ENCODE data around the gene SMAD2.
"Not testable (repeated sequence)": the region's sequence is repeated elsewhere in the genome, so short reads cannot be mapped to it uniquely, and the experiment has no call there.

SMAD2 gene

DNA sequence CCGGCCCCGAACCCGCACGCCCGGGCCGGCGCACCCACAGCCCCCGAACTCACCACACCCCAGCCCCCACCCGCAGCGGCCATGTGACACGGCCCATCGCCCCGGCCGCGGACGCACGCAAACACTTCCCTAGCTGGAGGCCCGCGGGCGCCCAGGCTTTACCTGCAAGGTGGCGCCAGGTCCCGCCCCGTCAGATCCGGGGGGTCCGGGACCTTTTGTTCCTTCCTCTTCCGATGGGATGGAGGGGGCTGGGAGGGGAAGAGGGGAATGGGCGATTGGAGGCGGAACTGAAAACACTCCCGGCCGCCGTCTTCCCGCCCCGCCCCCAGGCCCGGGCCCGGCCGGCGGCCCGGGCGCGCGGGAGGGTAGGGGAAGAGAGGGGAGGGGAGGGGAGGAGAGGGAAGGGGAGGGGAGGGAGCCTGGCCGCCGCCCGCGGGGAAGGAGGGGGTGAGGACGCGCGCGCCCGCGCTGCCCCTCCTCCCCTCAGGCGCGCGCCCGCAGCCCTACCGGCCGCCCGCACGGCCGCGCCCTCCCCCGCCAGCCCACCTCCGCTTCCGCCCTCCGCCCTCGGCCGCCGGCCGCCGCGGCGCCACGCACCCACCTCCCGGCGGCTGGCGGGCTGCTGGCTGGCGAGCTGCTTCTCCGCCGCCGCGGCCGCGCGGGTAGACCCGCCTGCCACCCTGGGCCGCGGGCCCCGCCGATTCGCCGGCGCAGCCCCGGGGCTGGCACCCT, at the start of gene SMAD2:
SMAD2 (minus strand) TSS at position 461 of the 732 bp plus-strand sequence. CDS start 33,903 bp downstream, outside the sequence.
- in situ Hi-C loops (cut with MboI; ENCODE audit: low sequenced_read_pairs) = loop anchor here (10.0 kb wide), 1 partner anchor 84 kb away; no protein-coding TSS in a partner anchor

GRCh38 chr18:47979611-47980200, 49.2 kb upstream of the SMAD2 start:
- in situ Hi-C loops (cut with MboI; ENCODE audit: low sequenced_read_pairs) = no loop called here

DNA sequence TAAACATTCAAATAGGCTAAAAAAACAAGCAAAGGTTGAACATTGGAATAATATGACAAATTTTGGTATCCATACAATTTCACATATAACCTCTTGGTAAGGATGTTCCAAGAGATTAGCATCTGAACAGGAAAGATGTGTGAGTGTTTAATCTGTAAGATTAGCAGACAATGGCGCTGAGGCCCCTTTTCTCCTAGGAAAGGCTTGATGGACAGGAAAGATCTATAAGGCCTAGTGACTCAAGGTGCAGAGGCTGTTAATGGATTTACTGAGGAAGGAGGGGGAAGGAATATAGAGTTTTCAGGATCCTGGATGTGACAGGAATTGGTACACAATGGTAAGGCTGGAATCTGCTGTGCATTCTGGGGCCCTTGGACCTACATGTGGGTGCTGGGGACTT, 48.1 kb upstream of the SMAD2 start:
- in situ Hi-C loops (cut with MboI; ENCODE audit: low sequenced_read_pairs) = no loop called here

- in situ Hi-C loops (cut with MboI; ENCODE audit: low sequenced_read_pairs) = no loop called here
These were observed 47.7 kb upstream of the SMAD2 start for GRCh38 chr18:47978141-47978540.

- in situ Hi-C loops (cut with MboI; ENCODE audit: low sequenced_read_pairs) = no loop called here
These were observed 45.2 kb upstream of the SMAD2 start for GRCh38 chr18:47975701-47976100.

DNA sequence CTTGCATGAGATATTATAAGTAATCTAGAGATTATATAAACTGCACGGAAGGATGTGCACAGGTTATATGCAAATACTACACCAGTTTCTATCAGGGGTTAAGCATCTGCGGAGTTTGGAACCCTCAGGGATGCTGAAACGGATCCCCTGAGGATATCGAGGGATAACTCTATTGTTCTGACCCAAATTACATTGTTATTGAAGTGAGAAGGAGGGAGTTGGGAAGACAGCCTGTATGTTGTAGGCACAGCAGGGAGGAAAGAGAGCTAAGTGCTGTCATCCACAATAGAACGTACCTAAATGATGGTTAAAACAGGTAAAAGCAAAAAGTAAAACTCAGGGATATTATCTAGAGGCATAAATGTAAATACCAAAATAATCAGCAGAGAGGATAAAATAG, 44.6 kb upstream of the SMAD2 start:
- in situ Hi-C loops (cut with MboI; ENCODE audit: low sequenced_read_pairs) = no loop called here

DNA sequence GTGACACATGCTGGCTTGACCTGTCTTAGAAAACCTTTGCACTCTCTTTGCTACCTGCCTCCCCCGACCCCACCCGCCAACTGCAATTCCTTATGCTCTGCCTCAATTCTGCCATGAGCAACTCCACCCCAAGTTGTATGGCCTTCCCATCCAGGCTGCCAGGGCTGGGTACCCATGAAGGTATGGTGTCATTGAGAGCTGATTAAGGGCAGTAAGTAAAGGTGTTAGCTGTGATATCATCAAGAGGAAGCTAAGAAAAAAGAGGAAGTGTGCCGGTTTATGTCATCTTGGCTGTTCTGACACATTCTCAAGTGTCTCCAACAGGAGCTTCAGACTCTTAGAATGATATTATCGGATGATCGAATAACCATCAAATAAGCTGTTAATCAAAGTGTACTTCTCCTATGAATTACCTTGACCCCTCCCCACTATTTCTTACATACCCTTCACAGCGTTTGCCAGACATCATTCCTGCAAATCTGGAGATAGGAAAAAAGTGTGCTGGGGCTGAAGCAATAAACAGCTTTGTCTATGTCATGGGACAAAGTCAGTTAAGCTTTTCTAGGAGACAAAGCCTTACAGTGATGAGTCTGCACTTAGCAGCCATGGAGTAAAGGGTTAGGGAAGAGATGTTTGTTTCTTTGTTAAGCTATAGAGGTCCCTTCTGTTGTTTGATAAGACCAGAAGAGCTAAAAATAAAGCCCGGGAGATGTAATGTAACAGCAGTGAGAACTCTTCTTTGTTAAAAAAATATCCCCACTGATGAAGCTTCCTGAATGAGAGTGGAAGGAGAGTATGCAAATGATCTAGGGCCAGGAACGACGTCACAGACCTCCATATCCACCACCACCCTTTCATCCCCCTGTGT, 40.4 kb upstream of the SMAD2 start:
- in situ Hi-C loops (cut with MboI; ENCODE audit: low sequenced_read_pairs) = no loop called here

DNA sequence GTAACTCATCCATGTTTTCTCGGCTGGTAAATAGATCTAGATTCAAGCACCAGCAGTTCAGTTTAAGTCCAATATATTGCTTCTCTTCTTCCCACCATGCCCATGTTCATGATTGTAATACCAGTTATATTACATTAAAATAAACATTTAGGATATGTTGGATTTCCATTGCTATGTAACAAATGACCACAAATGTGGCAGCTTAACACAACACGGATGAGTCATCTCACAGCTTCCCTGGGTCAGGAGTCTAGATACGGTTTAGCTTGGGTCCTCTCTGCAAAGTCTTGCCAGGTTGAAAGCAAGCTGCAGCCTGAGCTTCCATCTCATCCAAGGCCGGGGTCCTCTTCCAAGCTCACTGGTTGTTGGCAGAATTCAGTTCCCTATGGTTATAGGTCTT, 39.4 kb upstream of the SMAD2 start:
- in situ Hi-C loops (cut with MboI; ENCODE audit: low sequenced_read_pairs) = no loop called here

DNA sequence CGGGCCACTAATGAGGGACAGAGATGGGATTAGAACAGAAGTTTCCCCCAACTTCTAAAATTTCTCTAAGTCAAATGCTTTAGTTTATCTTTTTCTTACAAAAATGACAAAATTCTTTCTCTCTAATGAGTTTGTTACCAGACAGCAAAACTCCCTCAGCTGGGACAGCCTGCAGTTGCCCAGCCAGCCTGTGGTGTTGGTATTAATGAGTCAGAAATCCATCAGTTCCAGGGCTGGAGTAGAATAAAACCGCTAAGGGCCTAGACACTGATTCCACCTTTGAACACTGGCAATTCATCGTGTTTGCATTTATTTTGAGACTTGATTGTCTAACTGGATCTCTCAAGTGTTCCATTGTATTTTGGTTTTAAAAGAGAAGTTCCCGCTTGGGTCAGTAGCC, 38.3 kb upstream of the SMAD2 start:
- in situ Hi-C loops (cut with MboI; ENCODE audit: low sequenced_read_pairs) = no loop called here

- in situ Hi-C loops (cut with MboI; ENCODE audit: low sequenced_read_pairs) = no loop called here
These were observed 37.7 kb upstream of the SMAD2 start for GRCh38 chr18:47968006-47968676.

- in situ Hi-C loops (cut with MboI; ENCODE audit: low sequenced_read_pairs) = no loop called here
These were observed 33.6 kb upstream of the SMAD2 start for GRCh38 chr18:47964053-47964452.

- in situ Hi-C loops (cut with MboI; ENCODE audit: low sequenced_read_pairs) = not testable (repeated sequence)
These were observed 30.5 kb upstream of the SMAD2 start for GRCh38 chr18:47961003-47961402.

GRCh38 chr18:47953471-47953931, 23.0 kb upstream of the SMAD2 start:
- in situ Hi-C loops (cut with MboI; ENCODE audit: low sequenced_read_pairs) = no loop called here

DNA sequence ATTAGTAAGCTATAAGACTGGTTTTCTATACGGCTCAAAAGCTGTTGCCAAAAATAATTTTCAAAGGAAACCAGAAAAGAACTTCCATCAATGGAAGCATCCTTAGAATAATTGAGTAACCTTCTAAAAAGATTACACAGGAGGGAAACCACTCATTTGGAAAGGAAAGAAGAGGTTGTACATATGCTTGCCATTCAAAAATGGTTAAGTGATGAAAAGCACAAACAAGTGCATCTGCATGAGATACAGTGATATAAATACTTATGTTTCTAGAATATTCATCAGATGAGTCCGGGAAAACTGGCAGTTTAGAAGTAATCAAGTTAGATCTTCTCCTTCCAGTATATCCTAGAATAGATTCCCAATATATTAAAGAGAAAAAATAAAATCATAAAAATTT, 20.1 kb upstream of the SMAD2 start:
- in situ Hi-C loops (cut with MboI; ENCODE audit: low sequenced_read_pairs) = no loop called here

DNA sequence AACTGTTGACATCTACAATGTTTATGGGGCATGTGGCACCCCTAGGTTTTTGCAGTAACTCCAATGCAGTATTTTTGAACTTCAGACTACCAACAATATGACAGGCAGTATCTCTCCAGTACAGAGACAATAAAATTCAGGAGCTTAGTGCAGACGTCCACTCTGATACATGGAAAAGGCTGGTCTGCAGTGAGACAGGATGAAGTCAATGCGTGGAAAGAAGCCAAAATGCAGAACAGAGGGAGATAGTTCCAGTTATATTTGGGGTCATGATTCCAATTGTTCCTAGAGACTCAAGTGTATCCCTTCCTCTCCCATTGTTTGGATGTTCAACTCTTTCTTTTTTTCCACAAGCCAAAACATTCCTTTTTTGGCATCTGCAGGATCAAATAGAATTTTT, 18.7 kb upstream of the SMAD2 start:
- in situ Hi-C loops (cut with MboI; ENCODE audit: low sequenced_read_pairs) = no loop called here

DNA sequence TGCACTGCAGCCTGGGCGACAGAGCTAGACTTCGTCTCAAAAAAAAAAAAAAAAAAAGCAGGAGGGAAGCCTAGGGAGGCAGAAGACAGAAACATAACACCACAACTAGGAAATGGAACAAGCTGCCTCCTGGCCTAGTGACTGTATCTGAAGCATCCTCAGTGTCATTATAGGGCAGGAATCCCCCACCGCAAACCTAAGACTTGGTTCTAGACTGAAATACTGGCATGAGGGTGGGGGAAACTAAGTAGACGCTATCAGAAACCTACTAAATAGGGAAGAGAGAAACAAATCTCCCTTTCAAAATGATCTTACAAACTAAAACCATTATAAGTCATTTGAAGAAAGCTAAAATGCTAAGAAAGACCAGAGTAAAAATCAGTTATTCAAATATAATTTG, 16.4 kb upstream of the SMAD2 start:
- in situ Hi-C loops (cut with MboI; ENCODE audit: low sequenced_read_pairs) = no loop called here

GRCh38 chr18:47944972-47945852, 14.8 kb upstream of the SMAD2 start:
- in situ Hi-C loops (cut with MboI; ENCODE audit: low sequenced_read_pairs) = no loop called here

- in situ Hi-C loops (cut with MboI; ENCODE audit: low sequenced_read_pairs) = loop anchor here (10.0 kb wide), 1 partner anchor 78 kb away; no protein-coding TSS in a partner anchor
These were observed 6.5 kb upstream of the SMAD2 start for GRCh38 chr18:47936952-47937351.

- in situ Hi-C loops (cut with MboI; ENCODE audit: low sequenced_read_pairs) = loop anchor here (10.0 kb wide), 1 partner anchor 79 kb away; no protein-coding TSS in a partner anchor
These were observed 5.0 kb upstream of the SMAD2 start for GRCh38 chr18:47935321-47936055.

Data from HL-60/S4 (cell line).